WTC11 (cell line): Measurements from ENCODE around the gene KIFC3. TPM values are rescaled to one million over a fixed set of nuclear protein-coding genes. Genes with fewer than 3 reads are reported as not detected.

ENCODE experiments used
- ATAC-seq: fragments of 200-7000 bp; cut with Tn5 transposase; 2 replicates; pipeline ENCODE4 v1.10.0; 2021; ENCODE audit warnings: mild to moderate bottlenecking, moderate library complexity
- CTCF ChIA-PET: fragments of 300-600 bp; sonication (Branson Sonifier 250); formaldehyde crosslinking; loops from one replicate; lab custom pipeline; 2021; ENCODE audit warnings: antibody characterized with exemption; lab: Charles Lee
- POLR2A ChIA-PET: fragments of 350-600 bp; sonication (Branson Sonifier 250); formaldehyde crosslinking; loops from one replicate; lab custom pipeline; 2021; ENCODE audit warnings: antibody characterized with exemption; lab: Charles Lee
- DNase-seq: peaks from one replicate; pipeline ENCODE4 v3.0.0; 2021; ENCODE audit warnings: low spot score
- H3K27ac Mint-ChIP-seq: 2 replicates; pipeline ENCODE4 v1.8.0; 2021; ENCODE audit warnings: mixed read lengths
- H3K27me3 Mint-ChIP-seq: 2 replicates; pipeline ENCODE4 v1.8.0; 2021; ENCODE audit warnings: low read depth, mild to moderate bottlenecking, moderate library complexity, mixed read lengths
- H3K36me3 Mint-ChIP-seq: 2 replicates; pipeline ENCODE4 v1.8.0; 2021; ENCODE audit warnings: mixed read lengths
- H3K4me1 Mint-ChIP-seq: 2 replicates; pipeline ENCODE4 v1.8.0; 2022; ENCODE audit warnings: mixed read lengths
- H3K4me3 Mint-ChIP-seq: 2 replicates; pipeline ENCODE4 v1.8.0; 2021; ENCODE audit warnings: mild to moderate bottlenecking, moderate library complexity, mixed read lengths
- H3K9me3 Mint-ChIP-seq: 2 replicates; pipeline ENCODE4 v1.8.0; 2021; ENCODE audit warnings: mixed read lengths
- ATF1 ChIP-seq: sonication (generic); formaldehyde crosslinking; IDR thresholded peaks from 2 replicates; pipeline ENCODE4 v1.8.1; 2023; ENCODE audit warnings: mild to moderate bottlenecking, moderate library complexity, missing genetic modification reagents
- FOXJ3 ChIP-seq: sonication (generic); formaldehyde crosslinking; IDR thresholded peaks from 2 replicates; pipeline ENCODE4 v1.9.0; 2021; ENCODE audit warnings: missing genetic modification reagents, mild to moderate bottlenecking, borderline replicate concordance
- GABPB1 ChIP-seq: sonication (generic); formaldehyde crosslinking; IDR thresholded peaks from 2 replicates; pipeline ENCODE4 v1.8.1; 2023; ENCODE audit warnings: mild to moderate bottlenecking, missing genetic modification reagents
- GTF2I ChIP-seq: fragments of 250-450 bp; sonication (Bioruptor Pico); conservative IDR thresholded peaks from 2 replicates; pipeline ENCODE4 v1.4.0; 2021; ENCODE audit warnings: mild to moderate bottlenecking
- IRF2 ChIP-seq: sonication (generic); formaldehyde crosslinking; IDR thresholded peaks from 2 replicates; pipeline ENCODE4 v1.8.0; 2022; ENCODE audit warnings: low read depth, missing genetic modification reagents, borderline replicate concordance
- JUN ChIP-seq: sonication (generic); formaldehyde crosslinking; IDR thresholded peaks from 2 replicates; pipeline ENCODE4 v1.8.0; 2023; ENCODE audit warnings: mild to moderate bottlenecking, missing genetic modification reagents
- MXD4 ChIP-seq: fragments of 250-450 bp; sonication (Bioruptor Pico); IDR thresholded peaks from 2 replicates; pipeline ENCODE4 v1.8.0; 2021; ENCODE audit warnings: mild to moderate bottlenecking, moderate library complexity, borderline replicate concordance
- MYBL2 ChIP-seq: sonication (generic); formaldehyde crosslinking; IDR thresholded peaks from 2 replicates; pipeline ENCODE4 v1.8.1; 2023; ENCODE audit warnings: mild to moderate bottlenecking, moderate library complexity, missing genetic modification reagents
- NFE2L1 ChIP-seq: sonication (generic); formaldehyde crosslinking; IDR thresholded peaks from 2 replicates; pipeline ENCODE4 v1.8.1; 2023; ENCODE audit warnings: missing genetic modification reagents
- NR2C2 ChIP-seq: sonication (generic); formaldehyde crosslinking; IDR thresholded peaks from 2 replicates; pipeline ENCODE4 v1.8.0; 2022; ENCODE audit warnings: mild to moderate bottlenecking, missing genetic modification reagents
- RORB ChIP-seq: fragments of 250-450 bp; sonication (Bioruptor Pico); IDR thresholded peaks from 2 replicates; pipeline ENCODE4 v1.9.0; 2021; ENCODE audit warnings: mild to moderate bottlenecking
- SMAD4 ChIP-seq: sonication (generic); formaldehyde crosslinking; IDR thresholded peaks from 2 replicates; pipeline ENCODE4 v1.8.0; 2022; ENCODE audit warnings: mild to moderate bottlenecking, missing genetic modification reagents
- TCF7 ChIP-seq: sonication (generic); formaldehyde crosslinking; IDR thresholded peaks from 2 replicates; pipeline ENCODE4 v1.8.0; 2022; ENCODE audit warnings: mild to moderate bottlenecking, low read depth, missing genetic modification reagents, moderate library complexity
- ZBTB21 ChIP-seq: sonication (generic); formaldehyde crosslinking; IDR thresholded peaks from 2 replicates; pipeline ENCODE4 v1.8.1; 2023; ENCODE audit warnings: mild to moderate bottlenecking, missing genetic modification reagents, borderline replicate concordance
- ZNF121 ChIP-seq: sonication (generic); formaldehyde crosslinking; IDR thresholded peaks from 2 replicates; pipeline ENCODE4 v1.8.0; 2023; ENCODE audit warnings: missing genetic modification reagents
- ZNF232 ChIP-seq: sonication (generic); formaldehyde crosslinking; IDR thresholded peaks from 2 replicates; pipeline ENCODE4 v1.8.0; 2022; ENCODE audit warnings: mild to moderate bottlenecking, missing genetic modification reagents
- ZNF671 ChIP-seq: fragments of 250-450 bp; sonication (Bioruptor Pico); IDR thresholded peaks from 2 replicates; pipeline ENCODE4 v1.8.0; 2021; ENCODE audit warnings: mild to moderate bottlenecking
- total RNA-seq: library from RNA; stranded (reverse); gene quantifications from 3 replicates; pipeline ENCODE4 v1.2.3, GENCODE V29; 2021
- TF ChIP-seq, protein P1 (sequence below): fragments of 250-450 bp; sonication (Bioruptor Pico); IDR thresholded peaks from 2 replicates; pipeline ENCODE4 v1.9.0; 2021; ENCODE audit warnings: mild to moderate bottlenecking
- TF ChIP-seq, protein P2 (sequence below): fragments of 250-450 bp; sonication (Bioruptor Pico); IDR thresholded peaks from 2 replicates; pipeline ENCODE4 v1.9.0; 2021; ENCODE audit warnings: mild to moderate bottlenecking, borderline replicate concordance
- TF ChIP-seq, protein P3 (sequence below): sonication (generic); formaldehyde crosslinking; IDR thresholded peaks from 2 replicates; pipeline ENCODE4 v1.8.0; 2023; ENCODE audit warnings: missing genetic modification reagents, mild to moderate bottlenecking, borderline replicate concordance
- TF ChIP-seq, protein P4 (sequence below): sonication (generic); formaldehyde crosslinking; conservative IDR thresholded peaks from 2 replicates; pipeline ENCODE4 v1.8.1; 2023; ENCODE audit warnings: mild to moderate bottlenecking, low read depth, missing genetic modification reagents, moderate library complexity
- TF ChIP-seq, protein P5 (sequence below): sonication (generic); formaldehyde crosslinking; IDR thresholded peaks from 2 replicates; pipeline ENCODE4 v1.8.1; 2023; ENCODE audit warnings: mild to moderate bottlenecking, missing genetic modification reagents, moderate library complexity

The KIFC3 gene
- total RNA-seq, 1 experiment from 2014 or later: 11.6 TPM

DNA sequence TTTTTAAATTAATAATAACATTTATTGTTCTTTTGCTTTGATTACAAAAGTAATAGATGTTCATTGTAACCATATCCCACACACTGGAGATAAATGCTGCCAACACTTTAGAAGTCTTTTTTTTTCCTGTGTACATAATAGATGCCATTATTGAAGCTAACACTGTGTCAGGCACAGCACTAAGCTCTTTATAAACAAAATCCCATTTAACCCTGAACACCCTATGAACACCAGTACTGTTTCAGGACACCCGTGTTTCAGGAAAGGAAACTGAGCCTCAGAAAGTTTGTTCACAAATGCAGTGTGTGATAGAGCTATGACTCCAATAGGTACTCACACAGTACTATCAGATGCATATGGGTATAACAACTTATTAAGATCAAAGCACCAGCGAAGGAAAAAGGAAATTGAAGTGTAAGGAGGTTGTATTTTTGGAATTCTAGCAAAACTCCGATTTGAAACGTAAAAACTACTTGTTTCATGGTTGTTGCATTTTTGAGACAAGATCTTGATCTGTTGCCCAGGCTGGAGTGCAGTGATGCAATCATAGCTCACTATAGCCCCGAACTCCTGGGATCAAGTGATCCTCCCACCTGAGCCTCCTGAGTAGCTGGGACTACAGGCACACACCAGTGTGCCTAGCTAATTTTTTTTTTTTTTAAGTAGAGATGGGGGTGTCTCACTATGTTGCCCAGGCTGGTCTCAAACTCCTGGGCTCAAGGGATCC lies 2.0 kb upstream of the KIFC3 start:
- ATAC-seq (no peak), DNase-seq (no peak)
- H3K9me3 Mint-ChIP-seq: no peaks in the 10 kb centered on the region
- CTCF ChIA-PET: interaction anchor here (1.5 to 10.8 kb wide), 3 partner anchors 9 to 59 kb away, joined by 6 to 120 read pairs (median 15); no protein-coding TSS in a partner anchor
- no peaks in the 10 kb centered on the region for H3K36me3 Mint-ChIP-seq
- no peak for TF ChIP-seq GTF2I (CRISPR knock-in tag)
- TF ChIP-seq ZNF121 (CRISPR knock-in tag): no peak; the same call in 1 of the 2 replicates
- TF ChIP-seq SMAD4 (CRISPR knock-in tag): no peak
- no peak for TF ChIP-seq MYBL2 (CRISPR knock-in tag)
- no peak for TF ChIP-seq NR2C2
- TF ChIP-seq, protein P1, sequence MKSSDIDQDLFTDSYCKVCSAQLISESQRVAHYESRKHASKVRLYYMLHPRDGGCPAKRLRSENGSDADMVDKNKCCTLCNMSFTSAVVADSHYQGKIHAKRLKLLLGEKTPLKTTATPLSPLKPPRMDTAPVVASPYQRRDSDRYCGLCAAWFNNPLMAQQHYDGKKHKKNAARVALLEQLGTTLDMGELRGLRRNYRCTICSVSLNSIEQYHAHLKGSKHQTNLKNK: no peak
- no peak for TF ChIP-seq IRF2 (CRISPR knock-in tag)
- no peak for TF ChIP-seq ATF1 (CRISPR knock-in tag)
- TF ChIP-seq NFE2L1 (CRISPR knock-in tag): no peak
- TF ChIP-seq, protein P2, sequence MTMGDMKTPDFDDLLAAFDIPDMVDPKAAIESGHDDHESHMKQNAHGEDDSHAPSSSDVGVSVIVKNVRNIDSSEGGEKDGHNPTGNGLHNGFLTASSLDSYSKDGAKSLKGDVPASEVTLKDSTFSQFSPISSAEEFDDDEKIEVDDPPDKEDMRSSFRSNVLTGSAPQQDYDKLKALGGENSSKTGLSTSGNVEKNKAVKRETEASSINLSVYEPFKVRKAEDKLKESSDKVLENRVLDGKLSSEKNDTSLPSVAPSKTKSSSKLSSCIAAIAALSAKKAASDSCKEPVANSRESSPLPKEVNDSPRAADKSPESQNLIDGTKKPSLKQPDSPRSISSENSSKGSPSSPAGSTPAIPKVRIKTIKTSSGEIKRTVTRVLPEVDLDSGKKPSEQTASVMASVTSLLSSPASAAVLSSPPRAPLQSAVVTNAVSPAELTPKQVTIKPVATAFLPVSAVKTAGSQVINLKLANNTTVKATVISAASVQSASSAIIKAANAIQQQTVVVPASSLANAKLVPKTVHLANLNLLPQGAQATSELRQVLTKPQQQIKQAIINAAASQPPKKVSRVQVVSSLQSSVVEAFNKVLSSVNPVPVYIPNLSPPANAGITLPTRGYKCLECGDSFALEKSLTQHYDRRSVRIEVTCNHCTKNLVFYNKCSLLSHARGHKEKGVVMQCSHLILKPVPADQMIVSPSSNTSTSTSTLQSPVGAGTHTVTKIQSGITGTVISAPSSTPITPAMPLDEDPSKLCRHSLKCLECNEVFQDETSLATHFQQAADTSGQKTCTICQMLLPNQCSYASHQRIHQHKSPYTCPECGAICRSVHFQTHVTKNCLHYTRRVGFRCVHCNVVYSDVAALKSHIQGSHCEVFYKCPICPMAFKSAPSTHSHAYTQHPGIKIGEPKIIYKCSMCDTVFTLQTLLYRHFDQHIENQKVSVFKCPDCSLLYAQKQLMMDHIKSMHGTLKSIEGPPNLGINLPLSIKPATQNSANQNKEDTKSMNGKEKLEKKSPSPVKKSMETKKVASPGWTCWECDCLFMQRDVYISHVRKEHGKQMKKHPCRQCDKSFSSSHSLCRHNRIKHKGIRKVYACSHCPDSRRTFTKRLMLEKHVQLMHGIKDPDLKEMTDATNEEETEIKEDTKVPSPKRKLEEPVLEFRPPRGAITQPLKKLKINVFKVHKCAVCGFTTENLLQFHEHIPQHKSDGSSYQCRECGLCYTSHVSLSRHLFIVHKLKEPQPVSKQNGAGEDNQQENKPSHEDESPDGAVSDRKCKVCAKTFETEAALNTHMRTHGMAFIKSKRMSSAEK (CRISPR knock-in tag): no peak
- peaks cover 21% of the 10 kb centered on the region for H3K27me3 Mint-ChIP-seq
- H3K4me1 Mint-ChIP-seq: peaks cover 57% of the 10 kb centered on the region
- POLR2A ChIA-PET: no interaction called here
- H3K27ac Mint-ChIP-seq: no peak overlapping the region
- H3K4me3 Mint-ChIP-seq: no peak overlapping the region

DNA sequence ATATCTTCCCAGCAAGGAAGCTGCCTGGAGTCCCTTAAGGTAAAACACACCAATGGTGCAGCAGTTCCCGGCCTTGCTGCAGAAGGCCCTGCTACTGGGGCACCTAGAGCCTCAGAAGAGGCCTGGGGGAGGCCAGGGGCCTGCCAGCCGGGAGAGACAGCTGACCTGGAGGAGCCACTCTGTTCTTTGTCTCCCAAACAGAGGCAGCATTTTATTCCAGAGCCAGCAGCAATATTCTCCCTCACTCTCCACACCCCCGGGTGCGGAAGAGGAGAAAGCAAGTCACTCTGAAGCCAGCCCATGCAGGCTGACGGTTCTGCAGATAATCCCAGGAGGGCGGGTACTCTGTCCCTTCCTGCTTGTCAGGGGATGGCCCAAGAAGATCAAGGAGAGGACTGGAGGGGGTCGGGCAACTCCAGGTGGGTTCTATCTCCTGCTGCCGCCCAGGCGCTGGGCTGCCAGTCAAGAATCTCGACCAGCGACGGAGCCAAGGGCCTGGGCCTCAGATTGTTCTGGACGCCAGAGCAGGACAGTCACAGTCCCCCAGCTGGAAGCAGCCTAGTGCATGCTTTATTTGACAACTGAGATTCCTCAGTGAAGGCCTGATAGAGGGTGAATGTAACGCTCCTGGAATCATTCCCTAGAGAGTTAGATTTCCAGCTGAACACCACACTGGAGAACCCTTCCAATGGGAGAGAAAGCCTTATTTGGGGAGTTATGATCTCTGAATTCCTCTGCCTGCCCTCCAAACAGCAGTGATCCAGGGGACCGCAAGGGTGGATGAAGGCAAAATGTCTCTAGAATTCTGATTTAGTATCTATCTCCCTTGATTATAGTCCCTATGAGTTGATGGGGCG lies 1.1 kb upstream of the KIFC3 start:
- H3K36me3 Mint-ChIP-seq: no peaks in the 10 kb centered on the region
- peak overlapping the region; percentile 66; the same call in 1 of the 2 replicates for H3K27ac Mint-ChIP-seq
- peaks cover 29% of the 10 kb centered on the region for H3K27me3 Mint-ChIP-seq
- H3K4me3 Mint-ChIP-seq: peak overlapping the region; percentile 91
- DNase-seq (peak; percentile 31), ATAC-seq (peak; percentile 19)
- H3K9me3 Mint-ChIP-seq: no peaks in the 10 kb centered on the region
- ChIA-PET POLR2A (no interaction called here), CTCF (interaction anchor here (0.6 to 10.8 kb wide), 6 partner anchors 8 to 197 kb away, joined by 3 to 120 read pairs (median 4); no protein-coding TSS in a partner anchor)
- peaks cover 61% of the 10 kb centered on the region for H3K4me1 Mint-ChIP-seq
- TF ChIP-seq, protein P3, sequence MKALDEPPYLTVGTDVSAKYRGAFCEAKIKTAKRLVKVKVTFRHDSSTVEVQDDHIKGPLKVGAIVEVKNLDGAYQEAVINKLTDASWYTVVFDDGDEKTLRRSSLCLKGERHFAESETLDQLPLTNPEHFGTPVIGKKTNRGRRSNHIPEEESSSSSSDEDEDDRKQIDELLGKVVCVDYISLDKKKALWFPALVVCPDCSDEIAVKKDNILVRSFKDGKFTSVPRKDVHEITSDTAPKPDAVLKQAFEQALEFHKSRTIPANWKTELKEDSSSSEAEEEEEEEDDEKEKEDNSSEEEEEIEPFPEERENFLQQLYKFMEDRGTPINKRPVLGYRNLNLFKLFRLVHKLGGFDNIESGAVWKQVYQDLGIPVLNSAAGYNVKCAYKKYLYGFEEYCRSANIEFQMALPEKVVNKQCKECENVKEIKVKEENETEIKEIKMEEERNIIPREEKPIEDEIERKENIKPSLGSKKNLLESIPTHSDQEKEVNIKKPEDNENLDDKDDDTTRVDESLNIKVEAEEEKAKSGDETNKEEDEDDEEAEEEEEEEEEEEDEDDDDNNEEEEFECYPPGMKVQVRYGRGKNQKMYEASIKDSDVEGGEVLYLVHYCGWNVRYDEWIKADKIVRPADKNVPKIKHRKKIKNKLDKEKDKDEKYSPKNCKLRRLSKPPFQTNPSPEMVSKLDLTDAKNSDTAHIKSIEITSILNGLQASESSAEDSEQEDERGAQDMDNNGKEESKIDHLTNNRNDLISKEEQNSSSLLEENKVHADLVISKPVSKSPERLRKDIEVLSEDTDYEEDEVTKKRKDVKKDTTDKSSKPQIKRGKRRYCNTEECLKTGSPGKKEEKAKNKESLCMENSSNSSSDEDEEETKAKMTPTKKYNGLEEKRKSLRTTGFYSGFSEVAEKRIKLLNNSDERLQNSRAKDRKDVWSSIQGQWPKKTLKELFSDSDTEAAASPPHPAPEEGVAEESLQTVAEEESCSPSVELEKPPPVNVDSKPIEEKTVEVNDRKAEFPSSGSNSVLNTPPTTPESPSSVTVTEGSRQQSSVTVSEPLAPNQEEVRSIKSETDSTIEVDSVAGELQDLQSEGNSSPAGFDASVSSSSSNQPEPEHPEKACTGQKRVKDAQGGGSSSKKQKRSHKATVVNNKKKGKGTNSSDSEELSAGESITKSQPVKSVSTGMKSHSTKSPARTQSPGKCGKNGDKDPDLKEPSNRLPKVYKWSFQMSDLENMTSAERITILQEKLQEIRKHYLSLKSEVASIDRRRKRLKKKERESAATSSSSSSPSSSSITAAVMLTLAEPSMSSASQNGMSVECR (CRISPR knock-in tag): no peak
- TF ChIP-seq, protein P4, sequence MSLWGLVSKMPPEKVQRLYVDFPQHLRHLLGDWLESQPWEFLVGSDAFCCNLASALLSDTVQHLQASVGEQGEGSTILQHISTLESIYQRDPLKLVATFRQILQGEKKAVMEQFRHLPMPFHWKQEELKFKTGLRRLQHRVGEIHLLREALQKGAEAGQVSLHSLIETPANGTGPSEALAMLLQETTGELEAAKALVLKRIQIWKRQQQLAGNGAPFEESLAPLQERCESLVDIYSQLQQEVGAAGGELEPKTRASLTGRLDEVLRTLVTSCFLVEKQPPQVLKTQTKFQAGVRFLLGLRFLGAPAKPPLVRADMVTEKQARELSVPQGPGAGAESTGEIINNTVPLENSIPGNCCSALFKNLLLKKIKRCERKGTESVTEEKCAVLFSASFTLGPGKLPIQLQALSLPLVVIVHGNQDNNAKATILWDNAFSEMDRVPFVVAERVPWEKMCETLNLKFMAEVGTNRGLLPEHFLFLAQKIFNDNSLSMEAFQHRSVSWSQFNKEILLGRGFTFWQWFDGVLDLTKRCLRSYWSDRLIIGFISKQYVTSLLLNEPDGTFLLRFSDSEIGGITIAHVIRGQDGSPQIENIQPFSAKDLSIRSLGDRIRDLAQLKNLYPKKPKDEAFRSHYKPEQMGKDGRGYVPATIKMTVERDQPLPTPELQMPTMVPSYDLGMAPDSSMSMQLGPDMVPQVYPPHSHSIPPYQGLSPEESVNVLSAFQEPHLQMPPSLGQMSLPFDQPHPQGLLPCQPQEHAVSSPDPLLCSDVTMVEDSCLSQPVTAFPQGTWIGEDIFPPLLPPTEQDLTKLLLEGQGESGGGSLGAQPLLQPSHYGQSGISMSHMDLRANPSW: no peak
- TF ChIP-seq JUN (CRISPR knock-in tag) (no peak), ZNF232 (CRISPR knock-in tag) (no peak), ZNF671 (no peak), TCF7 (no peak), ZBTB21 (CRISPR knock-in tag) (no peak), GABPB1 (CRISPR knock-in tag) (no peak), FOXJ3 (CRISPR knock-in tag) (no peak), MXD4 (no peak), RORB (CRISPR knock-in tag) (no peak)
- TF ChIP-seq, protein P5, sequence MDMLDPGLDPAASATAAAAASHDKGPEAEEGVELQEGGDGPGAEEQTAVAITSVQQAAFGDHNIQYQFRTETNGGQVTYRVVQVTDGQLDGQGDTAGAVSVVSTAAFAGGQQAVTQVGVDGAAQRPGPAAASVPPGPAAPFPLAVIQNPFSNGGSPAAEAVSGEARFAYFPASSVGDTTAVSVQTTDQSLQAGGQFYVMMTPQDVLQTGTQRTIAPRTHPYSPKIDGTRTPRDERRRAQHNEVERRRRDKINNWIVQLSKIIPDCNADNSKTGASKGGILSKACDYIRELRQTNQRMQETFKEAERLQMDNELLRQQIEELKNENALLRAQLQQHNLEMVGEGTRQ (CRISPR knock-in tag): no peak
